Stimulated activated CD4-positive, alpha-beta T cell treated with anti-CD3 and anti-CD28 coated beads, Interleukin-1b, Interleukin-23, amount 100 ng/mL, for 4 hours (primary cell): ENCODE results near the gene B3GAT2.
A peak's percentile ranks its signal among the peaks of the same experiment; 100 is the strongest.

Experiments used
- DNase-seq, 2 donors: peaks; one replicate each; pipeline ENCODE4 v3.0.0-alpha.2; 2020; ENCODE audit warnings: low read depth in 2 of 2

B3GAT2 gene

GRCh38 chr6:70900047-70900446, 56.8 kb downstream of the B3GAT2 start:
- DNase-seq: no peak

DNA sequence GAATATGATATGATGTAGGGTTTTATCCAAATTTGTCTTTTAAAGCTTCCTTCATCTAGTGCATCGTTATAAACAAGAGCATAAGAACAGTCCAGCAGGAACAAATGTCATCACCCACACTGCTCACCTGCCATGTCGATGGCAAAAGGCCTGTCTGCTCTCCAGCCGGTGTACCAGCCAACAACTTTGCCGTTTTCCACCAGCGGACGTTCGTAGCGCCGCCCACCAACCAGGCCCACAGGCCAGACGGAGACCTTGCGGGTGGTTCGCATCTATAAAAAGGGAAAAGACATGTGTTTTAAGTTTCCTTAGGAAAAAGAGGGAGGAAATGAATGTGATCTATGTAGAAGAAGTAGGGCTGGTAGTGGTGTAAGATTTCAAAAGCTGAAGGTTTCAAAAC, 62.9 kb downstream of the B3GAT2 start:
- DNase-seq: no peak

- DNase-seq: no peak
Measured at GRCh38 chr6:70889270-70889669, 67.6 kb downstream of the B3GAT2 start.

DNA sequence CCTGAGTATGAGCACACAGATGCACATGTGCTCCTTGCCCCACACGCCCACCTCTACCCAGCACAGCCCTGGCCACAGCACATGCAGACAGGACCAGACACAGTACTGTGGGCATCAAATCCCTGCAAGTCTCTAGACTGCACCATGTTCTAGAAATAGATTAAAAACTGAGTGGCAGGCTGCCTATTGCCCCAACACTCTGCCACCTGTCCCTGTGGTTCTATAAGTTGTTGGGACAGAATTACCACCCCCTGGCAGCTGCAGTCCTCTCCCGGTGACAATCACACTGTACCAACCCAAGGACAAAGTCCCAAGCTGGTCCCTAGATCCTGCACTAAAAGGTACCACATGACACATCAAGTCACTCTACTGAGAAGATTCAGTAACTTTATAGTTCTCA, 70.2 kb downstream of the B3GAT2 start:
- no peak for DNase-seq

DNA sequence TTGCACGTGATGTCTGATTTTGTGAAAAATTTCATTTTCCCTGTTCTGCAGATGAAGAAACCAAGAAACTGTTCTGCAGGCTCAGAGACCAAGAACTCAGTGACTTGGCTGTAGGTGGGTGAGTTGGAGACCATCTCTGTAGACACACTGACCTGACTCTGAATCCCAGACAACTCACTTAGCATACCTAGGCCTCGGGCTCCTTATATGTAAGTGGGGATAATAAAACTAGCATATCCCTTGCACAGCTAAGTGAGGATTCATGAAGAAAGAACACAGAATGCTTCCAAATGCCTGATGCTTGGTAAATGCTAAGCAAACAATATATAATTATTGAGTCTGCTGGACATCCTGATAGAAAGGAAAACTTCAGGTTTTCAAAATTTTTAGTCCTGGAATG, 70.8 kb downstream of the B3GAT2 start:
- DNase-seq: no peak

- peak; percentile 21 to 50 for DNase-seq
Measured at GRCh38 chr6:70884074-70884983, 72.5 kb downstream of the B3GAT2 start.

- no peak for DNase-seq
Measured at GRCh38 chr6:70879496-70879895, 77.4 kb downstream of the B3GAT2 start.

DNA sequence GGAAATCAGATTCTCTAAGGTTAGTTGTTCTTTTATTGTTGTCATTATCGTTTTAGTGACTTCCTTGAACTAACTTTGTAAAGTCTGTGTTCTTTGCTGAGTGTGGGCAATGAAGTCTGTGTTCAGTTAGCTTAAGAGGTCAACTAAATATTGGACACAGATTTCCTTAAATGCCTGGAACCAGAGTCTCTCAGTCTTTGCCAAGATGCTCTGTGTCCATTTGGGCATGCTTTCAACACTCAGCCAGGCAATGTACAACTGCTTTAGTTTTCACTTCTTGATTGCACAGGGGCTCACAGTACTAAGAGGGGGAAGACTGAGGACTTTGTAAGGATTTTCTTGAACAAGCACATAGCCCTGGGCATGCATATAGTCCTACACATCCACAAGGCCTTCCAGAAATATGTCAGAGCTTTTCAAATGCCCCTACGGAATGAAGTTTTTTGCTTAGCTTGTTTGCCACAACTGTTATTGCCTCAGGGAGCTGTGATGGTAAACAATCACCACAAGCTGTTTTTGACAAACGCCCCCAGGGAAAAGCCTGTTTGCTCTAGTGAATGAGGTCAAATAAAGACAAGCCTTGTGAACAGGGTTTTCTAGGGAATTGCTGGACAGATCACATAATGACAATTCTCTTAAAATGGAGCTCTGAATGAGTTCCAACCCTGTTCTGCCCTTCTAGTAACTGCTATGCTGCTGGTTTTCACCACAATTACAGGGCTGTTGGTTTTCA, 82.5 kb downstream of the B3GAT2 start:
- DNase-seq: no peak

DNA sequence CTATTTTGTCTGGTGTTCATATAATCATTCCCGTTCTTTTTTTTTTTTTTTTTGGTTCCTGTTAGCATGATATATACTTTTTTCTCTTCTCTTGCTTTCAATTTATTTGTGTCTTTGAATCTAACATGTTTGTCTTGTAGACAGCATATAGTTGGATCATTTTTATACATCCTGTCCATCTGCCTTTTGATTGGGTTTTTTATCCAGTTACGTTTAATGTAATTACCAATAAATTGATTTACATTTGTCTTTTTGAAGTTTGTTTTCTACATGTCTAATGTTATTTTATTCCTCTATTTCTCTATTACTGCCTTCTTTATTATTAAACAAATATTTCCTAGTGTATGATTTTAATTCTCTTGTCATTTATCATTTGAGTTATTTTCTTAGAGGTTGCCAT, 84.4 kb downstream of the B3GAT2 start:
- DNase-seq: no peak

DNA sequence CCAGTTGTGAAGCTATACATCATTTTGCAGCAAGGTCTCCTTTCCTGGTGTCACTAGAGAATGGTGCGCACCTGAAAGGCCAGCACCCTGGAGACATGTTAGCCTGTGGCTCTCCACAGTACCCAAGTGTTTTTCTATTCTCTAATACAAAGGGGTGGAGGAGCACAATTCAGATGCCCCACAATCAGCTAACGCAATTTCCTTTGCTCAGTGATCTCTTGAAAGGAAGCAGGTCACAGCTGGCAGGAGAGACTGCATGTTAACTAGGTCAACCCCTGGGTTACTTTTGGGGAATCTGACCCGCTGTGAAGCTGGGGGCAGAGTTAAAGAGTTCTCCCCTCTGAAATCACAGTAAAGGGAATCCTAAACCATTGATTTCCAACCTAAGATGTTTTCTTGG, 92.5 kb downstream of the B3GAT2 start:
- no peak for DNase-seq

GRCh38 chr6:70863343-70863742, 93.5 kb downstream of the B3GAT2 start:
- DNase-seq: no peak

- DNase-seq: no peak
Measured at GRCh38 chr6:70860920-70861319, 95.9 kb downstream of the B3GAT2 start.

DNA sequence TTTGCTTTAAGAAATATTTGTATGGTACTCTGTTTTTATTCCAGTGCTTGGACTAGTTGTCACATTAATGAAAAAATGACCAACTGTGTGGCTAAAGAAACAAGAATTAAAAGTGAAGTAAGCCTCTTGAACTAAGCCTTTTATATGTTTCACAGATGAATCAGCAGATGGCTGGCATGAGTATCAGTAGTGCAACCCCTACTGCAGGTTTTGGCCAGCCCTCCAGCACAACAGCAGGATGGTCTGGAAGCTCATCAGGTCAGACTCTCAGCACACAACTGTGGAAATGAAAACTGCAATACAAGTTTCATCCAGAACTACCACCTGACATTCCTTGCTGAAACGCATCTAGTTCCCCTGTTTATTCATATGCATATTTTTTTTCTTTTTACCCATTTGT, 96.8 kb downstream of the B3GAT2 start:
- DNase-seq: no peak

- no peak for DNase-seq
Measured at GRCh38 chr6:70857387-70858077, 99.3 kb downstream of the B3GAT2 start.

- DNase-seq: no peak
Measured at GRCh38 chr6:70852667-70853246, 104.1 kb downstream of the B3GAT2 start.

DNA sequence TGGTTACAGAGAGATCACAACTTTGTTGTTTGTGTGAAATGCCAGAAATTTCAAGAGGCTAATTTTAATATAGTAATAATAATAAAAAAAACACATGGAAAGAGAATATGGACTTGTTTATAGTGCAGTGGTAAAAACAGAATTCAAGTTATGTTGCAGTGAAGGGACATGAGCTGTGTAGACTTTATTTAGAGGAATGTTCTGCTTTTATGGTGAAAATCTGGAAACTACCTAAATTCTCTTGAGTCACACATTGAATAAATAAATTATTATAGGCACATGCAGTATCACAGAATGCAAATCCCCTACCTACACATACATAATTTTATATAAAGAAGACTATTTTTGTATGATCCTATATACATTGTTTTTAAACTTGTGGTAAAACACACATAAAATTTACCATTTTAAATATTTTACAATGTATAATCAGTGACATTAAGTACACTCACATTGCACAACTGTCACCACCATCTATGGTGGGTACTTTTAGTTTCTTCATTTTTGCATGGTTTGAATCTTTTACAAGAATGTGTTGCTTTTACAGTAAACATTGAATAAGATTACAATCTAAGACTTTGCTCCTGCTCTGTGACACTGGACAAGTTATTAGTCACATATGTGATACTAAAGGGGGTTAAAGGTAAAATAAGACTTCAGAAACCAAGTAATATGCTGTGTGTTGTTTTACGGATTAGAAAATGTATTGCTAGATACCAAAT, 107.4 kb downstream of the B3GAT2 start:
- DNase-seq: no peak

DNA sequence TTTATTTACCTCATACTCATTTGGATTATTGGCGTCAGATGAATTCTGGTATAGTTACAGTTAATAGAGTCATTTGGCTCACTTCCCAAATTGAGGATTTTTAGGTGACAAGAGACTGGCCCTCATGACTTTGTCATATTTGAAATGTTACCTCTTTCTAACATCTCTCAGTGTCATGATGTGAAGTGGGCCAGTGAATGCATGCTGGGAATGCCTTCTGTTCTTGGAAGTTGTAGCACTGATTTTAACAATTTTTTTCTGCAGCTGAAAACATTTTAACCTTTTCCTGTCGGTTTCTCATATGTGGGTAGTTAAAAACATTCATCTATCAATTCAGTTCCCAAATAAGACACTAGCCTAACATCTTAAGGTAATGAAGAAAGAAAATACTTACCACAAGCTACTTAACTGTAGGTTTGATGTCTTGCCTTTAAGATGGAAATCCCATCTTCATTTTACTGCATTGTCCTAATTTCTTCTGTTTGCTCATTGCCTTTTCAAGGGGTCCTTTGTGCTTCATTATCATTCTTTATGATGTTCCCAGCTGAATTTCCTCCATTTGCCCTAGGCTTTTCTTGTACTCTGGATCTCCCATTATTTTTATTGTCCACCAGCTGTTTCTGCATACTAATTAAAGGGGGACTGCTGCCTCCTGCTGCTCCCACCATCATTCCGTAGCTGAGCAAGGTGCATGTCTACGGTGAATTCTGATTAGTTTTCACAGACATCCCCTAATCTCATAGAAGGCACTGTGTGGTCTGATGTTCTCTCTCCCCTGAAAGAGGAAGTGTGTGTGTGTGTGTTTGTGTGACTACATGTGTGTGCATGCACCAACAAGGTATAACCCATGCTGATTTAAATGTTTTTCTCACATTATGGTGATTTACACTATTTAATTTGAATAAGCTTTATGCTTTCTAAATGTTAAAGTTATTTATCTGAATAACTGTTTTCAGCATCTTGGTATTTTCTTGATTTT, 109.5 kb downstream of the B3GAT2 start:
- DNase-seq: no peak

DNA sequence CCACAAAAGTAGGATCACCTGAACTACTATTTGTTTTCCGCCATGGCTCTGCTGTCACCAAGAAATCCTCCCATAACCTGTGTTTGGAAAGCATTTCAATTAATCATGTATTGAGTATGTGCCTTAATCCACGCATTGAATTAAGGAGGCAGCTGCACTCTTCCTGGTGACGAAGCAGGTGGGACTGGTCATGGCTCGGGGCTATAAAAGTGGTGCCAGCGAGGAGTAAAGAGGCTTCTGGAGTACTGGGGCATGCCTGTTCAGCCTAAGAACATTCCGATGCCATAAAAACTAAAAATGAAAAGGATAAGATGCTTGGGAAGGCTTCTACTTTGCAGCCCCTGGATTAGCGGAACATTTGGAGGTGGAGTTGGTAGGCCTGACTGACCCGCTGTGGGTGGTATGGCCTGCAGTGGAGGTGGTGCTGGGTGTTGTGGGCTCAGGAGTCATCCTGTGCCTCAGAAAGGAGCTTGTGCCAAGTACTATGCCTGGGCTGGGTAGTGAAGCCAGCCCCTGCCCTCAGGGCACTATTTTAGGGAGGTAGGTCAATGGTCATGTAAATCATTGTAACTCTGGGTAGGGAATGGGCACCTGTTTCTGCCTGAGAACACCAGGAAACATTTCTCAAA, 110.5 kb downstream of the B3GAT2 start:
- DNase-seq: no peak

DNA sequence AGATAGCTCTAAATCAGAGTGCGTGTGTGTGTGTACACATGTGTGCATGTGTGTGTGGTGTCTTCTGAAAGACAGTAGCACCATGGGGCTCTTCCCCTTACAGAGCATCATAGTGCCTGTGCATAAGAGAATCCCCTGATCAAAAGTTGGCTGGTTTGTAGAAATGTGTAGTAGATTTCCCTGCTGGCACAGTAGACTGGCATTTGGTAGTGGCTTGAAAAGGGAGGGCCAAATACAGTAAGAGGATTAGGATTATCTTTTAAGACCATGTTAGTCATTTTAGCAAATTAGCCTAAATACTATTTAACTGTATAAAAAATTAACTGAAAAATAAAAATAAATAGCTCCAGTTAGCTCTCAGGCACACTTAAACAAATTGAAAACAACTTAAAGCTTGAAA, 112.6 kb downstream of the B3GAT2 start:
- DNase-seq: no peak
